GM18502 (cell line): ENCODE measurements around the gene TMIGD1.

Source experiments
- ATAC-seq: cut with Tn5 transposase; IDR thresholded peaks from one replicate; pipeline ENCODE4 v1.9.1; 2021; ENCODE audit warnings: mild to moderate bottlenecking; ENCODE audit not compliant: unreplicated experiment, poor library complexity

TMIGD1 gene

DNA sequence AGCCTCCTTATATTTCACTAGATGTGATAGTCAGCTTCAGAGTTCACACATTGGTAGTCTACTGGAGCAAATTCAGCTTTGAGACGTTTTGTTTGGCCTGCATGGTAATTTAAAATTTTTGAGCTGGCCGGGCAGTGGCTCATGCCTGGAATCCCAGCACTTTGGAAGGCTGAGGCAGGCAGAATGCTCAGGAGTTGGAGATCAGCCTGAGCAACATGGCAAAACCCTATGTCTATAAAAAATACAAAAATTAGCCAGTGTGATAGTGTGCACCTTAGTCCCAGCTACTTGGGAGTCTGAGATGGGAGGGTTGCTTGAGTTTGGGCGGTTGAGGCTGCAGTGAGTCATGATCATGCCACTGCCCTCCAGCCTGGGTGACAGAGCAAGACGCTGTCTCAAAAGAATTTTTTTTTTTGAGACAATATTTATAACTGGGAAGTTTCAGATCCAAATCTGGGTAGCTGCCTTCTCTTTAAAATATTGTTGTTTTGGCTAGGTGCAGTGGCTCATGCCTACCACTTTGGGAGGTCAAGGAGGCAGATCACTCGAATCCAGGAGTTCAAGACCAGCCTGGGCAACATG, 37.3 kb downstream of the TMIGD1 start:
- no peak for ATAC-seq

DNA sequence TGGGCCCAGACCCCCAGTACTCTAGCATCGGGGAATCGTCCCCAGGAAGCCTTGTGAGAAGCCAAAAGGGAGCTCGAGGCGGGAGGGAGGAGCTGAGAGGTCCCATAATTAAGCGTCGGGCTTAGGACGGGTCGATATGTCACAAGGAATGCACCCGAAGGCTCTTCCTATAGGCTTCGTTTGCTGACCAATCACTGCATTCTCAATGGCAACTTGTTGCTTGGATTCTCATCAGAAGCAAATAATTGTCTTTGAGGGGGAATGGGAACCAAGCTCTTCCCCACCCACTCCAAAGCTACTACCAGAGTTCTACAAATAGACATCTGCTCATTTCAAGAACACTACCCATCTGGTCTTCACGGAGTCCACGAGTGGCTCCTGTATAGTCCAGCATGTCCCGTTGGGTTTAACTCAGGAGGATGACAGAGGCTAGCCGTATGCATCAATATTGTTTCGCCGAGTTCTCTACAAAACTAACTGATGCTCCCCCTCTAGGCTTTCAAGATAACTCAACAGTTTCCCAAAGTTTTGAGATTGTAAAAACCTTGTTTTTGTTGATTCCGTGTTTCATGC, 41.5 kb downstream of the TMIGD1 start:
- ATAC-seq = no peak

DNA sequence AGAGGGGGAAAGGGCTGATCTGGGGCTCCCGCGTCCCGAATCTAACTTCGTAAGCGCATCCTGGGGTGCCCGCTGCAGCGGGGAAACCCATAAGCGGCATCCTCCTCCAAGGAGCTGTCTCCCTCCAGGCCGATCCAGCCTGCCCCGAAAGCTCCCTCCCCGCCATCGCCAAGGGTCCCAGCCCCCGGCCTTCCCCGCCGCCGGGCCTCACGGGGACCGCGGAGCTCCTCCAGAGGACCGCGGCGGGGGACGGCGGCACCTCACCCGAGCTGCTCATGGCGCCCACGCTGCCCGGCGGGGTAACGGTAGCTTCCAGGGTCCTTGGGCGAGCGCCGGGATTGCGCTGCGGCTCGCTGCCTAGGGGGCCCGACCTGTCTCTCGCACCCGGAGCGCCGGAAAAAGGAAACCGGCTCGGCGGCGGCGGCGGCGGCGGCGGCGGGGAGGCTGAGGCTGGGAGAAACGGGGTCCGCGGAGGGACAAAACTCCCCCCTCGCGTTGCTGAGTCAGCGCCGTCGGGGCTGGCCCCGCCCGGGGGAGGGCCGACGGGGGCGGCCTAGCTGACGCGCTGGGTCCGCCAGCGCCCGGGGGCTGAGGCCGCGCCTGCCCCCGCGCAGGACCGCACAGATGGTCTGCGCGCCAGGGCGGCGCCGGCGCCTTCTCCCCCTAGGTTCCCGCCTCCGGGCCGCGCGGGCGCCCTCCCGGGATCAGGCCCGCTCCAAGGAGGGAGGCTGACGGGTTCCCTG, 42.1 kb downstream of the TMIGD1 start, which contains the start of gene BLMH:
TSS of gene BLMH (minus strand) at position 402 of the 743 bp plus-strand sequence. CDS start at position 277, 125 bp downstream.
- ATAC-seq = peak; percentile 82

DNA sequence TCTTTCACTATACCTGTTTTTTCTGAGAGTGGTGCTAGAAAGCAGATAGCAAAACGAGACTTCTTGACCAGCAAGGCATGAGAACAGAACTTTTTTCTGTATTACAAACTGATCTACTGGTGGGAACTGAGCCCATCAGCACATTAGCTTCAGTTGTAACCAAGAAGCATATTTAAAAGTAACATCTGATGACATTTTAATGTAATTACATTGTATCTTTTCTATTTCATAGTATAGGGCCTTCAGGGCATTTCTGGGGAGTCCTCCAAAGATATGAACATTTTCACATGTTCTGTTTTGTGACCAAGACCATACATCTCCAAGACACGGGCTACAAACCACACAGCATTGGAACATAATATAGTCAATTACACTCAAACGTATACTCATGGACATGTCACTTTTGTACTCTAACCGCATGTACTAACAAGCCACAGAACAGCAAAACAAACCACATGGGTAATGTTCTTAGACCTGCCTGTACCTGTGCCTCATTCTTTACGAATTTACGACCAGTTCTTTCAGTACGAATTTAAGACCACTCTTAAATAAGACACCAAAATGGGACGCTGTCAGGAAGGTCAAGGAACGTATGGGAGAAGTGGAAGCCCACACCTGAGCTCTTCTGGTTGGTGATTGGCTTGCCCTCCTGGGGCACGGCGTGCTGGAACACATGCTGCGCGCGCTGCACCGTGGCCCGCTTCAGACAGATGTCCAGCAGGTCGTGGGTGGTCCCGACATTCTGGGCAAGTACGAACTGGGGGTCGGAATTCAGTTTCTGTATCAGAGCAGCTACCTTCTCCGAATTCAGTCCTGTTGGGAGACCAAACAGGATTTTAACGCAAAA, 42.9 kb downstream of the TMIGD1 start:
- ATAC-seq = peak; percentile 42

DNA sequence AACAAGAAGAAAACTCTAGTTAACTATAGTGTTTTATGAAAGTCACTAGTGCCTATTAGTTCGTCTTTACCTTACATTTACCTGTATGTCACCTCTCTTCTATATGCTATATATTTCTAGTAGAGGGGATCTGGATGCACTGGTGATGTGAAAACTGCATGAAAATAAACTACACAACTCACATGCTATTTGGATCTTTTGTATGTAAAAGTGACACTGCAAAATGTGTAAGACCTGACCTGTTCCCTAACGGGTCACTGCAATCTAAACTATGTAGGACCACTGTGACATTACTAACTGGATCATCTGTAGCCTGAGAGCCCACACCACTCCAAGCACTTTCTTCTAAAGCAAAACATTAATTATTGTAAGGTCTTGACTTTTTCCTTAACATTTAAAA, 43.8 kb downstream of the TMIGD1 start:
- ATAC-seq = no peak

DNA sequence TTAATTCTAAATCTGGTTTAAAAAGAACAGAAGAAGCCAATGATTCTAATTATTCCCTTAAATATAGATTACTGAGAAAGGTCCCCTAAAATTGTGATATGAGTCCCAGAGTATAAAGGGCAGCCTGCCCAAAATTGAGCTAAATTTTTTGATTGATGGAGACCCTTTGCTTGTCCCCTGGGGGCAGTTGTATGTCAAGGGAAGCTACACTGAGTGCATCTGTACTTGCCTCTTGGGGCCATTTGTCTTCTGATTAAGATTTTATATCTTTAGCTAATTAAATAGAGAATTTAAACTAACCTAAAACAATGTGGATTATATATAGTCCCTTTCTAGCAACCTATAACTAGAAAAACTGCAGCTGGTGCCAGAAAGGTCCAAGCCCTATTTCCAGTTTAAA, 54.7 kb downstream of the TMIGD1 start:
- ATAC-seq = no peak

DNA sequence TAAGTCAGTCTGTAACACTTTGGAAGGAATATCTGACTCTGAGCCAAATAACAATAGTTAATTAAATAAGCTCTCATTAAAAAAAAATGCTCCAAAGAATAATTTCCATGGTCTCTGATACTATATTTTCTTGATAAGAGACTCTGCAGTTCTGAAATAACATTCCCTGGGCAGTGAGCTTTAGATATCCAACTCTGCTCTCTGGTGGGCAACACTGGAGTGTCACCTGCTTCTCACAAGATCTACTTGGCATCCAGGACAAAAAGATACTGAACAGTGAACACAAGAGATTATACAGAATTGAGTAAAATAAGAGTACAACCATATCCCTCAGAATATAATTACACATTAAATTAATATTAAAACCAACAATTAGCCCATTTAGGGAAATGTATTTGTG, 55.8 kb downstream of the TMIGD1 start:
- no peak for ATAC-seq

DNA sequence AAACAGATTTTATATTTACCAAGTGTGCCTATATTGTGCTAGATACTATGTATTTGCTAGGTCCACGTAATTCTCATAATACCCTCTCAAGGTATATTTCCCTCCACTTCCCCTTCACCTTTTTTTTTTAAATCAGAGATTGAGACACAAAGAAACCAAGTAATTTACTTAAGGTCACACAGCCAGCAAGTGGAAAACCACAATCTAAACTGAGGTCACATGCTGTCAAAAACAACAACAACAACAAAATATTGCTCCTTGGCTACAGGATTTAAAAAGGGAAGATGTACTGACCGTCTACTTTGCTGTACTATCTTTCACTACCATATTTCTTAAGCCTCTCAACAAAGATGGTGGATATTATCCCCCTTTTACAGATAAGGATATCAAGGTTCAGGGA, 57.9 kb downstream of the TMIGD1 start:
- no peak for ATAC-seq

DNA sequence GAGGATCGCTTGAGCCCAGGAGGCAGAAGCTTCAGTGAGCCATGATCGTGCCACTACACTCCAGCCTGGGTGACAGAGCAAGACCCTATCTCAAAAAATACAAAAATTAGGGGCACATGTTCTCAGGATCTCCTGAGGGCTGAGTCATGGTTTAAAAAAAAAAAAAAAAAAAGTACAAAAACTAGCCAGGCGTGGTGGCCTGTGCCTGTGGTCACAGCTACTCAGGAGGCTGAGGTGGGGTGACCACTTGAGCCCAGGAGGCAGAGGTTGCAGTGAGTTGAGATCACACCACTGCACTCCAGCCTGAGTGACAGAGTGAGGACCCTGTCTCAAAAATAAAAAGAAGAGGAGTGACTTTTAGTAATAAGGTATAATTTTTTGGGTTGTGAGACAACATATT, 59.0 kb downstream of the TMIGD1 start:
- no peak for ATAC-seq

DNA sequence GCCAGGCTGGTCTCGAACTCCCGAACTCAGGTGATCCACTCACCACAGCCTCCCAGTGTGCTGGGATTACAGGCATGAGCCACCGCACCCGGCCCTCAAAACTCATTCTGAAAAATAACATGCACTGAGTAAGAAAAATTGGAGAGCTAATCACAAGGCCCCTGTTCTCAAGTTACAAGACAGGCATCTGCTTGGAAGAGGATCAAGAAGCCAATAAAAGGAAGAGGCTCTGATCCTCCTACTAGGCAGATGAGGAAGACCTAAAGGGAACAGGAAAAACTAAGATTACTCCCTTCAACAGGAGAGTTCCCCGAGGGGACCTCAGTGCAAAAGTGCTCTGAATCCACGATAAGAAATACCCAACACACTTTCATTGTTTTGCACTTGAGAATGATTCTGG, 60.5 kb downstream of the TMIGD1 start:
- ATAC-seq = no peak

DNA sequence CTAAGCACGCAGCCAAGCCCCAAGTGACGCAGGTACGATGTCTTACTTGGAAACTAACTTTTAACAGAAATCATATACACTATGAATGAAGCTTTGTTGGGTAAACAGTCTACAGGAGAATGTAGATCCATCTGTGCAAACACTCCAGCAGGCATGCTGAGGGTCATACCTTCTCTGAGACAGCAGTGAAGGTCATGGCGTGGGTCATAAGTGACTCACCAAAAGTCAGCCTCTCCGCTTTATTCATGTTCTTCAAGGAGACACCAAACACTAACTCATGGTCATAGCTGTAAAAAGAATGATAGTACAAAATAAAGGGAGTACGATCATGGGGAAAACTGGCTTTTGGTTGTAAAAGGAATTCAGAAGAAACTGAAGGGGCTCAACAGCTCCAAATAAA, 62.8 kb downstream of the TMIGD1 start:
- ATAC-seq = no peak

DNA sequence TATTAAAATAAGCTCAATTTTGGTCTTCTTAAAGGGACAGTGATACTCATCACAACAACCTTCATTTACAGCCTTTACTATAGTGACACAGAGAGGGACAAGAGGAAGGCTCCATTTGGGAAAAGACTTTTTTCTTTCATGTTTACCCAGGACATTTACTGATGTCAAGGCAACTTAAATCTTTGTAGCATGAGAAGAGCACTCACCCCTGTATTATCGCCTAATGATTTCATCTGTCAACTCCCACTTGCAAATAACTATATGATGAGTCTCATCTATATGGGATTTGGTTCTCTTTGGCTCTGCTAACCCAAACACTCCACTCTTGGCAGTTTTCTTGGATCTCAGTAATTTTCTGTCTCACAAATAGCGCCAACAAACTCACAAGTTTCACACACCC, 66.2 kb downstream of the TMIGD1 start:
- no peak for ATAC-seq
